Measurements from ENCODE around the gene RPTOR. TPM values are rescaled to one million over a fixed set of nuclear protein-coding genes. Genes with fewer than 3 reads are reported as not detected.
"Not testable (repeated sequence)": the region's sequence is repeated elsewhere in the genome, so short reads cannot be mapped to it uniquely, and the experiment has no call there.

The RPTOR gene
- total RNA-seq, 1 donor from 2014 or later, result 18.8 TPM

DNA sequence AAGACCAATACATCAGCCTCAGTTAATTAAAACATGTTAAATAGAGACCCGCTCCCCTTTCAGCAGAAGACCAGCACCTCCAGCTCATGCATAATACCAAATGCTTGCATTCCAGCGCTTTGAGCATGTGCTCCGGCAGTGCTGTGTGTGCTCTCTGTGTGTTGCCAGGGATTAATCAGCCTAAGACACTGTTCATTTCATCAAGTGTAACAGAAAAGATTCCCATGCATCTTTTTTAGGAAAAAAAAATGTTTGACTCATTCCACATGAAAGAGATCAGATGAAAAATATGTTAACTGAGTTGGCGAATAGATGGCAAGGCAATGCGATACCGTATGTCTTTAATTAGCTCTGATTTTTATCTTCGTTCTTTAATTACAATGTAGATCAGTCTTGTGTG is 187.6 kb downstream of the RPTOR start:
- DNase-seq (ENCODE audit: low spot score) (no peak), ATAC-seq (no peak)

GRCh38 chr17:80737106-80738019 is 192.7 kb downstream of the RPTOR start:
- peak; percentile 35 for ATAC-seq
- DNase-seq (ENCODE audit: low spot score), result no peak

- ATAC-seq, result peak; percentile 36
- no peak for DNase-seq (ENCODE audit: low spot score)
These were observed 193.6 kb downstream of the RPTOR start for GRCh38 chr17:80738020-80738808.

GRCh38 chr17:80738987-80739730 is 194.5 kb downstream of the RPTOR start:
- ATAC-seq, result no peak
- DNase-seq (ENCODE audit: low spot score), result no peak

DNA sequence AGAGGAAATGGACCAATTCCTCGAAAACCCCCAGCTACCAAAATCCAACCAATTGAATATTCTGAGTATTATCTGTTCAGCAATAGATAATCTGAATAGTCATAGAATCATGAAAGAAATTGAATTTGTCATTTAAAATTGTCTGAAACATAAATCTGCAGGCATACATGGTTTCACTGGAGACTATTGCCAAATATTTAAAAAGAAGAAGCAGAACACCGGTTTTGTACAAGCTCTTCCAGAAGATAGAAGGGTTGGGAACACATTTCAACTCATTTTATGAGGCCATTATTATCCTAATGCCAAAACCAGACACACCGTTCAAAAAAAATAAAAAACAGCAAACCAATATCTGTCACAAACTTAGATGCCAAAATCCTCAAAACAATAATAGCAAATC is 195.5 kb downstream of the RPTOR start:
- ATAC-seq, result no peak
- no peak for DNase-seq (ENCODE audit: low spot score)

DNA sequence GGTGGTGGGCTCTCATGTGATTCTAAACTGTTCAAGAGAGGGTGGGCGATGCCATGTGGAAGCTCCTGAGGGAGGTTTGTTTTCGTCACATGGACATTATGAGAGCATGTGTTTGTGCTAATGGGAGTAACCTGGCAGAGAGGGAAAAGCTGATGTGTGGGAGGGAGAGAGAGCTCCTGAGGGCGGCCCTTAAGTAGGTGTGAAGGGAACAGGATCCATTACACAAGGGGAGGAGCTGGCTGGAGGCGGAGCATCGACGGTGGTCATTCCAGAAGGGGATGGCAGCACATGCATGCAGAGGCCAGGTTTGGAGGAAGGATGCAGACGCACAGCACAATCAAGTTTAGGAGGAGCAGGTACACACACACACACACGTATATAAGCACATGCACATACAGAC is 197.5 kb downstream of the RPTOR start:
- ATAC-seq (no peak), DNase-seq (ENCODE audit: low spot score) (no peak)

- no peak for ATAC-seq
- DNase-seq (ENCODE audit: low spot score), result no peak
These were observed 198.0 kb downstream of the RPTOR start for GRCh38 chr17:80742581-80743180.

- no peak for DNase-seq (ENCODE audit: low spot score)
- ATAC-seq, result peak; percentile 55
These were observed 198.6 kb downstream of the RPTOR start for GRCh38 chr17:80743181-80743771.

DNA sequence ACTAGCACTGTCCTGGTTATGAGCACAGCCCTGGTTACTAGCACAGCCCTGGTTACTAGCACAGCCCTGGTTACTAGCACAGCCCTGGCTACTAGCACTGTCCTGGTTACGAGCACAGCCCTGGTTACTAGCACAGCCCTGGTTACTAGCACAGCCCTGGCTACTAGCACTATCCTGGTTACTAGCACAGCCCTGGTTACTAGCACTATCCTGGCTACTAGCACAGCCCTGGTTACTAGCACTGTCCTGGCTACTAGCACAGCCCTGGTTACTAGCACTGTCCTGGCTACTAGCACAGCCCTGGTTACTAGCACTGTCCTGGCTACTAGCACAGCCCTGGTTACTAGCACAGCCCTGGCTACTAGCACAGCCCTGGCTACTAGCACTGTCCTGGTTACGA is 199.3 kb downstream of the RPTOR start:
- ATAC-seq; DNase-seq (ENCODE audit: low spot score): not testable (repeated sequence)

DNA sequence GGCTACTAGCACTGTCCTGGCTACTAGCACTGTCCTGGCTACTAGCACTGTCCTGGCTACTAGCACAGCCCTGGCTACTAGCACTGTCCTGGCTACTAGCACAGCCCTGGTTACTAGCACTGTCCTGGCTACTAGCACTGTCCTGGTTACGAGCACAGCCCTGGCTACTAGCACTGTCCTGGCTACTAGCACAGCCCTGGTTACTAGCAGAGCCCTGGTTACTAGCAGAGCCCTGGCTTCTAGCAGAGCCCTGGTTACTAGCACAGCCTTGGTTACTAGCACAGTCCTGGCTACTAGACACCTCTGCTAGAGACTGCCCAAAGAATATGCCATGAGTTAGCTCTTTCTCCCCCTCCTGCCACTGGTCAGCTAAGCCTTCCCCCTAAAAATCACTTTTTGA is 200.1 kb downstream of the RPTOR start:
- DNase-seq (ENCODE audit: low spot score); ATAC-seq: not testable (repeated sequence)

DNA sequence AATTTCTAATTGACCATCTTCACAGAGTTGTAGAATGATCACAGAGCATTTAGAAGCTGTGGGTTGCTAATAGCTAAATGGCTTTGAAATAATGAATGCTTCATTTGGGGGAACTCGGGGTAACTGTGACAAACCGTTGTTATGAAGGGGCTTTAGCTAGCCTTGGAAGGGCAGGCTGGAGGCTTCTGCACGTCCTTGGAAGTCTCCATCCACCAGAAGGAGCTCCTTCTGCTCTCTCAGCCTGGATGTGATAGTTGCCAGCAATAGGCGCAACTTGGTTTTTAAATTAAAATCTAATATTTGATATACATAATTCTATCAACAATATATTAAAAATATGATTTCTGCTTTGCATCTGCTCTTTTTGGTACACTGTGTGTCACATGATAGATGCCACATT is 200.5 kb downstream of the RPTOR start:
- DNase-seq (ENCODE audit: low spot score) (no peak), ATAC-seq (no peak)

DNA sequence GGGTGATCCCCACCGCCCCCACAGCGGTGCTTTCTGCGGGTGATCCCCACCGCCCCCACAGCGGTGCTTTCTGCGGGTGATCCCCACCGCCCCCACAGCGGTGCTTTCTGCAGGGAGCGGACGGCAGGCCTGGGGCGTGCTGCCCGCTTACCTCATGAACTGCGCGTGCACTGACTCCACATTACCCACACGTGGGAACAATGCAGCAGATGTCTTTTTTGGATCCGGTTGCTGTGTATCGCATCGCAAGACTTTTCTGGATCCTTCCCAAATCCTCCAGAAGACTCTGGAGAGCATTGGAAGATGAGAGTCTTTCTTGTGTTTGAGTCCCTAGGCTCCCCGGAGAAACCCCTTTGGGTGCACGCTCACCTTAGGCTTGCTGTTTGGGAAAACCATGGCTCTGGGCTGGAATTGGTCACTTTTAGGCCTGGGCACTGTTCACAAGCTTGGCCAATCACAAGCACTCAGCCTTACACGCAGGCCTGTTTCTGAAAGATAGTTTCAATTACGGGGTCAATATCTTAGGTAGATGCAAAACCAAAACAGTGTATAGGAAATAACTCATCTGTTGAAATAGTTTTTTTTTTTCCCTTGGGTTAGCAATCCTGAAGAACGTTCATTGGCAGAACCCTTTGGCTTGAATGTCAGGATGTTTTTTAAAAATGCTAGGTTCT is 201.8 kb downstream of the RPTOR start:
- DNase-seq (ENCODE audit: low spot score) (no peak), ATAC-seq (no peak)

GRCh38 chr17:80747469-80747868 is 202.8 kb downstream of the RPTOR start:
- DNase-seq (ENCODE audit: low spot score) (no peak), ATAC-seq (no peak)

- no peak for DNase-seq (ENCODE audit: low spot score)
- ATAC-seq, result no peak
These were observed 205.0 kb downstream of the RPTOR start for GRCh38 chr17:80749611-80750010.

GRCh38 chr17:80750263-80750662 is 205.6 kb downstream of the RPTOR start:
- ATAC-seq, result peak; percentile 48
- DNase-seq (ENCODE audit: low spot score), result no peak

- no peak for ATAC-seq
- DNase-seq (ENCODE audit: low spot score), result no peak
These were observed 206.7 kb downstream of the RPTOR start for GRCh38 chr17:80751070-80751945.

GRCh38 chr17:80751946-80752581 is 207.4 kb downstream of the RPTOR start:
- no peak for ATAC-seq
- no peak for DNase-seq (ENCODE audit: low spot score)

DNA sequence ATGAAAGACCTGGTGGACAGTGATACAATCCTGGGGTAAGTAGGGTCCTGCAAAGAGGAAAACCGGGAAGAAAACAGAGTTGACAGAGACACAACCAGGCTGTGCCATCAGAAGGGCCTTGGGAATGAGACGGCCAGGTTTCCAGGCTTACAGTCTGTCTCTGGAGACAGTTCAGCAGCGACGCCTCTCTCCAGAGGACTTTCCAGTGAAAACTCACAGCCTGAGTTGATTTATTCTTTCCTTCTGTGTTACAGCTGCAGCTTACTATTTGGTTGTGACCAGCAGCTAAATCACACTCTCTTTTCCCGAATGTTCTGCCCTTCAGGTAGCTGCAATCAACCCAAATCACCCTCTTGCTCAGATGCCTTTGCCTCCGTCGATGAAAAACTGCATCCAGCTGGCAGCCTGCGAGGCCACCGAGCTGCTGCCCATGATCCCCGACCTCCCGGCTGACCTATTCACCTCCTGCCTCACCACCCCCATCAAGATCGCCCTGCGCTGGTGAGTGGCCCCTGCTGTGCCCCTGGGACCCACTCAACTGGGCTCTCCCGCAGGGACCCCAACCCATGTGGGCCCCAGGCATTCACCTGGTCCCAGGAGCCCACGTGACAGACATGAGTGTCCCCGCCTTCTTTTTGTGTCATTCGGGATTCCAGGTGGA is 209.2 kb downstream of the RPTOR start:
- ATAC-seq, result no peak

More for the DNA sequence above, 209.2 kb downstream of the RPTOR start:
- DNase-seq (ENCODE audit: low spot score), result no peak
